H1 (cell line): ENCODE data around the gene TEX35. TPM values are rescaled to one million over a fixed set of nuclear protein-coding genes. Genes with fewer than 3 reads are reported as not detected.

Experiments
- CTCF ChIA-PET: fragments of 300-600 bp; sonication (Branson Sonifier 250); formaldehyde crosslinking; loops from one replicate; lab custom pipeline; 2021; ENCODE audit not compliant: partially characterized antibody; lab: Charles Lee
- POLR2A ChIA-PET: fragments of 300-600 bp; sonication (Branson Sonifier 250); formaldehyde crosslinking; loops from one replicate; lab custom pipeline; 2021; ENCODE audit warnings: inconsistent platforms; ENCODE audit not compliant: partially characterized antibody; lab: Charles Lee
- DNase-seq, 2 experiments: peaks; one replicate each; pipeline versions ENCODE4 v3.0.0 to v3.0.0-alpha.2; 2010 to 2022; ENCODE audit warnings: low spot score in 2 of 2, low read depth in 1 of 2, mixed read lengths in 1 of 2
- FAIRE-seq: peaks from 2 replicates; lab custom pipeline; 2011; peaks lifted over from hg19 to GRCh38; lab: Jason Lieb, UNC
- H2AFZ ChIP-seq: 2 replicates; pipeline ENCODE4 v1.8.1; 2012; ENCODE audit warnings: low read length, inconsistent platforms
- H2AK5ac ChIP-seq: 2 replicates; pipeline ENCODE4 v1.6.1; 2013; ENCODE audit warnings: low read depth, low read length
- H2BK120ac ChIP-seq: replicated peaks from 2 replicates; pipeline ENCODE3; 2013; ENCODE audit warnings: low read depth, low read length, inconsistent platforms
- H2BK12ac ChIP-seq: 2 replicates; pipeline ENCODE4 v1.6.1; 2013; ENCODE audit warnings: low read depth, low read length
- H2BK15ac ChIP-seq: 2 replicates; pipeline ENCODE4 v1.6.1; 2013; ENCODE audit warnings: low read length
- H2BK20ac ChIP-seq: 2 replicates; pipeline ENCODE4 v1.6.1; 2013; ENCODE audit warnings: low read length
- H2BK5ac ChIP-seq: 2 replicates; pipeline ENCODE4 v1.6.1; 2013; ENCODE audit warnings: low read depth, low read length
- H3K14ac ChIP-seq: 2 replicates; pipeline ENCODE4 v1.6.1; 2013; ENCODE audit warnings: inconsistent platforms; ENCODE audit not compliant: insufficient read length
- H3K18ac ChIP-seq: 2 replicates; pipeline ENCODE4 v1.6.1; 2013; ENCODE audit warnings: low read length; ENCODE audit errors: extremely low read depth
- H3K23ac ChIP-seq: 2 replicates; pipeline ENCODE4 v1.6.1; 2013; ENCODE audit warnings: inconsistent platforms; ENCODE audit not compliant: insufficient read length
- H3K23me2 ChIP-seq: 2 replicates; pipeline ENCODE4 v1.6.1; 2013; ENCODE audit warnings: low read depth, low read length
- H3K27ac ChIP-seq: 2 replicates; pipeline ENCODE4 v1.6.1; 2011; ENCODE audit warnings: low read depth, low read length, inconsistent platforms
- H3K27me3 ChIP-seq, 4 experiments: replicated peaks in 1 of 4; 1 replicate in 1 of 4; 2 replicates in 3 of 4; pipeline versions ENCODE4 v1.6.1 to v1.8.1; 2011 to 2013; ENCODE audit warnings: low read length in 3 of 4, mild to moderate bottlenecking in 3 of 4, inconsistent platforms in 2 of 4, mixed read lengths in 2 of 4, moderate library complexity in 1 of 4; ENCODE audit not compliant: control insufficient read depth in 3 of 4, insufficient read depth in 3 of 4; ENCODE audit errors: extremely low read depth in 1 of 4
- H3K36me3 ChIP-seq, 4 experiments: 2 replicates each; pipeline versions ENCODE4 v1.6.1 to v1.8.1; 2011 to 2013; ENCODE audit warnings: mild to moderate bottlenecking in 4 of 4, low read length in 3 of 4, moderate library complexity in 2 of 4, control low read depth in 1 of 4, inconsistent platforms in 1 of 4; ENCODE audit not compliant: insufficient read depth in 4 of 4, control insufficient read depth in 2 of 4
- H3K4ac ChIP-seq: replicated peaks from 2 replicates; pipeline ENCODE3; 2013; ENCODE audit warnings: low read length, low read depth, mixed read lengths, inconsistent platforms; ENCODE audit not compliant: insufficient read length
- H3K4me1 ChIP-seq, 4 experiments: replicated peaks in 1 of 4; 1 replicate in 1 of 4; 2 replicates in 3 of 4; pipeline versions ENCODE4 v1.6.1 to v1.8.1; 2011 to 2013; ENCODE audit warnings: low read length in 3 of 4, inconsistent platforms in 2 of 4, mixed read lengths in 1 of 4; ENCODE audit not compliant: insufficient read depth in 4 of 4, control insufficient read depth in 3 of 4
- H3K4me2 ChIP-seq, 2 experiments: 2 replicates each; pipeline versions ENCODE4 v1.6.1 to v1.8.1; 2011 to 2013; ENCODE audit warnings: low read depth in 2 of 2, low read length in 2 of 2, control low read depth in 1 of 2, inconsistent platforms in 1 of 2, mild to moderate bottlenecking in 1 of 2; ENCODE audit not compliant: insufficient read depth in 1 of 2
- H3K4me3 ChIP-seq, 4 experiments: fragments of 200-600, 300-600 bp in 1 of 4; sonication (generic), shearing (Covaris generic), sonication (Bioruptor Twin) in 1 of 4; 2 replicates each; pipeline versions ENCODE4 v1.5.1 to v1.8.1; 2011 to 2016; ENCODE audit warnings: low read length in 4 of 4, low read depth in 3 of 4, control low read depth in 2 of 4, inconsistent platforms in 2 of 4, mild to moderate bottlenecking in 2 of 4, mixed read lengths in 1 of 4, moderate library complexity in 1 of 4; ENCODE audit not compliant: insufficient read depth in 2 of 4; ENCODE audit errors: extremely low read depth in 1 of 4
- H3K56ac ChIP-seq: replicated peaks from 2 replicates; pipeline ENCODE3; 2013; ENCODE audit warnings: low read depth, mild to moderate bottlenecking, mixed read lengths, low read length, inconsistent platforms; ENCODE audit not compliant: insufficient read length
- H3K79me1 ChIP-seq: 2 replicates; pipeline ENCODE4 v1.6.1; 2013; ENCODE audit warnings: low read depth, low read length, control low read depth
- H3K79me2 ChIP-seq, 2 experiments: 2 replicates each; pipeline versions ENCODE4 v1.6.1 to v1.8.1; 2012 to 2013; ENCODE audit warnings: low read length in 2 of 2, mild to moderate bottlenecking in 2 of 2, inconsistent platforms in 1 of 2; ENCODE audit not compliant: insufficient read depth in 2 of 2, control insufficient read depth in 1 of 2
- H3K9ac ChIP-seq, 4 experiments: replicated peaks in 1 of 4; 1 replicate in 1 of 4; 2 replicates in 3 of 4; pipeline versions ENCODE4 v1.6.1 to v1.8.1; 2011 to 2013; ENCODE audit warnings: low read depth in 3 of 4, low read length in 3 of 4, control low read depth in 2 of 4, mild to moderate bottlenecking in 2 of 4, moderate library complexity in 2 of 4, inconsistent platforms in 1 of 4; ENCODE audit errors: extremely low read depth in 1 of 4
- H3K9me3 ChIP-seq, 2 experiments: 2 replicates each; pipeline versions ENCODE4 v1.6.1 to v1.8.1; 2012 to 2013; ENCODE audit warnings: mild to moderate bottlenecking in 2 of 2, moderate library complexity in 2 of 2, control low read depth in 1 of 2, inconsistent platforms in 1 of 2, low read depth in 1 of 2, low read length in 1 of 2, mixed read lengths in 1 of 2; ENCODE audit not compliant: insufficient read depth in 2 of 2
- H4K20me1 ChIP-seq, 2 experiments: replicated peaks in 1 of 2; 2 replicates each; pipeline versions ENCODE3 to v1.8.1; 2011 to 2013; ENCODE audit warnings: inconsistent platforms in 2 of 2, low read length in 2 of 2, mild to moderate bottlenecking in 1 of 2; ENCODE audit not compliant: insufficient read depth in 2 of 2, control insufficient read depth in 1 of 2
- H4K5ac ChIP-seq: 2 replicates; pipeline ENCODE4 v1.6.1; 2013; ENCODE audit warnings: low read length, low read depth, mixed read lengths, inconsistent platforms; ENCODE audit not compliant: insufficient read length
- H4K8ac ChIP-seq: 2 replicates; pipeline ENCODE4 v1.8.0; 2013; ENCODE audit warnings: mild to moderate bottlenecking, moderate library complexity, low read length, inconsistent platforms; ENCODE audit not compliant: insufficient read depth; ENCODE audit errors: extremely low read depth
- H4K91ac ChIP-seq: replicated peaks from 2 replicates; pipeline ENCODE3; 2013; ENCODE audit warnings: low read length, mixed read lengths, inconsistent platforms; ENCODE audit not compliant: insufficient read length
- CBX5 ChIP-seq: fragments of 300-800, 300-1000 bp; sonication (generic); IDR thresholded peaks from 2 replicates; pipeline ENCODE4 v1.7.1; 2016; ENCODE audit warnings: antibody characterized with exemption, low read length, low read depth
- CHD1 ChIP-seq: IDR thresholded peaks from 2 replicates; pipeline ENCODE4 v1.6.1; 2012; ENCODE audit warnings: low read depth, low read length, improper control_type of control experiment
- CHD2 ChIP-seq: IDR thresholded peaks from 2 replicates; pipeline ENCODE4 v1.6.1; 2012; ENCODE audit warnings: low read length, improper control_type of control experiment
- CREB1 ChIP-seq: IDR thresholded peaks from 2 replicates; pipeline ENCODE4 v1.6.1; 2012; ENCODE audit warnings: inconsistent platforms
- CTBP2 ChIP-seq: IDR thresholded peaks from 2 replicates; pipeline ENCODE4 v1.7.0; 2011; ENCODE audit warnings: borderline replicate concordance, mild to moderate bottlenecking, moderate library complexity, mixed read lengths, low read length; ENCODE audit not compliant: insufficient read depth, insufficient read length
- EP300 ChIP-seq, 2 experiments: IDR thresholded peaks; 1 replicate in 1 of 2; 2 replicates in 1 of 2; pipeline ENCODE4 v1.6.1; 2011 to 2012; ENCODE audit warnings: low read depth in 2 of 2, low read length in 2 of 2, mild to moderate bottlenecking in 2 of 2, borderline replicate concordance in 1 of 2, inconsistent platforms in 1 of 2, moderate library complexity in 1 of 2
- JUND ChIP-seq: IDR thresholded peaks from 2 replicates; pipeline ENCODE4 v1.6.1; 2011; ENCODE audit warnings: mild to moderate bottlenecking, improper control_type of control experiment, low read length
- POLR2AphosphoS5 ChIP-seq: IDR thresholded peaks from 2 replicates; pipeline ENCODE4 v1.6.1; 2011; ENCODE audit warnings: low read depth, low read length
- RFX5 ChIP-seq: IDR thresholded peaks from 2 replicates; pipeline ENCODE4 v1.6.1; 2011; ENCODE audit warnings: low read depth, low read length, improper control_type of control experiment, borderline replicate concordance
- TAF7 ChIP-seq: optimal IDR thresholded peaks from 2 replicates; pipeline ENCODE3; 2011; ENCODE audit warnings: low read depth, mild to moderate bottlenecking, inconsistent platforms, low read length, moderate library complexity, borderline replicate concordance
- TBP ChIP-seq: IDR thresholded peaks from 2 replicates; pipeline ENCODE4 v1.6.1; 2011; ENCODE audit warnings: low read depth, low read length, improper control_type of control experiment
- TEAD4 ChIP-seq: IDR thresholded peaks from 2 replicates; pipeline ENCODE4 v1.6.1; 2012; ENCODE audit warnings: low read depth, low read length, inconsistent platforms, mixed read lengths
- WGBS, 2 experiments: shearing (Covaris generic) in 1 of 2; methylation state at CpG; one replicate each; pipeline versions ENCODE4 v1.1.6 to v1.1.7; 2013 to 2015; ENCODE audit warnings: low lambda C conversion rate in 2 of 2, mixed read lengths in 2 of 2, inconsistent platforms in 1 of 2, low coverage in 1 of 2, missing lambda C conversion rate in 1 of 2; ENCODE audit not compliant: insufficient replicate concordance in 2 of 2, insufficient coverage in 1 of 2, insufficient read length in 1 of 2; ENCODE audit errors: extremely low coverage in 1 of 2, missing lambda C conversion rate in 1 of 2; 5-methylcytosine and 5-hydroxymethylcytosine counted together
- polyA plus RNA-seq, 7 experiments: library from polyadenylated mRNA; depleted of rRNA in 3 of 7; stranded (reverse) in 5 of 7; unstranded in 2 of 7; fragments of >200 nt in 5 of 7; fragments of 200-250 nt in 2 of 7; gene quantifications; 1 replicate in 5 of 7; 2 replicates in 1 of 7; 4 replicates in 1 of 7; pipeline versions ENCODE4 v1.2.1 to v1.2.3, GENCODE V29; 2011 to 2013; ENCODE audit warnings: missing spikeins in 2 of 7, mixed read lengths in 2 of 7
- total RNA-seq: library from RNA; stranded (reverse); fragmentation: NEBNext Ultra II Directional; extraction: Animal tissue kit (Norgen Biotek cat#: 25700); gene quantifications from 2 replicates; pipeline ENCODE4 v1.2.1, GENCODE V29; 2021

Gene TEX35
- total and polyA plus RNA-seq, 2 of the 8 experiments (the other 6 are each of a cell fraction or from before 2014, with no cell fraction given) = 0.03 TPM; not detected in 1

DNA sequence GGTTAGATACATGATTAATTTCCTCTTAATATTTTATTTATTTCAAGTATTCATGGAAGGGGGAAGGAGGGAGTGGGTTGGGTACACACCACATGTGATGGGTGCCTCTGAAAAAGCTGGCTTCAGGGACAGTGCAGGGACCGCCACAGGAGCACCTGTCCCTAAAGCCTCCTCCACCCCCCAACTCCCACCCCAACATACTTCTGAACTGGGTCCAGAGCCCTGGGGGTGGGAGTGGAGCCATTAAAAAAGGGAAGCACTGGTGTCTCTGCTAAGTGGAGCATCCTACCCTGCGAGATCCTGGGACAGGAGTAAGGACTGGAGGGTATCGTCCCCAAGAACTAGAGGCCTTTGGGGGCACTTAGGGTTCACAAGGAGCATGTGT, 10.6 kb upstream of the TEX35 start:
- no peak overlapping the region for H3K4ac ChIP-seq
- no peak overlapping the region for H2BK15ac ChIP-seq
- no peak overlapping the region for H2BK12ac ChIP-seq
- no peak overlapping the region for H3K56ac ChIP-seq
- H3K23ac ChIP-seq = no peak overlapping the region
- no peak overlapping the region for H3K27ac ChIP-seq
- H3K4me3 ChIP-seq = no peak overlapping the region
- no peaks in the 10 kb centered on the region for H3K27me3 ChIP-seq
- FAIRE-seq (no peak), DNase-seq (no peak)
- no peaks in the 10 kb centered on the region for H3K9me3 ChIP-seq
- H4K91ac ChIP-seq = no peak overlapping the region
- no peaks in the 10 kb centered on the region; the same call in none of the 2 replicates for H3K23me2 ChIP-seq
- no peak overlapping the region for H2BK120ac ChIP-seq
- no peaks in the 10 kb centered on the region for H3K79me1 ChIP-seq
- no peak overlapping the region for H3K18ac ChIP-seq
- no peak overlapping the region for H2BK20ac ChIP-seq
- ChIA-PET CTCF (interaction anchor here (0.6 to 13.1 kb wide), 47 partner anchors 12 to 801 kb away, joined by 3 to 238 read pairs (median 7); partner anchors contain the start of gene TEX35), POLR2A (no interaction called here)
- no peaks in the 10 kb centered on the region; a peak in 1 of 7 replicates for H3K4me1 ChIP-seq
- H4K8ac ChIP-seq = no peak overlapping the region
- no peak overlapping the region for H3K9ac ChIP-seq
- H2AK5ac ChIP-seq = no peak overlapping the region
- no peak overlapping the region for H4K5ac ChIP-seq
- no peak overlapping the region for H3K14ac ChIP-seq
- no peaks in the 10 kb centered on the region for H3K36me3 ChIP-seq
- H2BK5ac ChIP-seq = no peak overlapping the region
- H2AFZ ChIP-seq = no peak overlapping the region
- no peak overlapping the region for H3K4me2 ChIP-seq
- H3K79me2 ChIP-seq = no peaks in the 10 kb centered on the region
- 90% methylated on average over 3 of the region's 3 CpGs; no CpG with 5 or more reads in 1 of the 2 experiments for WGBS, 2 experiments
- TF ChIP-seq CHD1 = no peak
- TF ChIP-seq CBX5 = no peak
- TF ChIP-seq RFX5 = no peak
- TF ChIP-seq TEAD4 = no peak
- TF ChIP-seq TBP = no peak
- no peak for TF ChIP-seq EP300 (IDR thresholded peaks at IDR 0.05; ENCODE audit: borderline replicate concordance in 1 of 2, low read depth in 2 of 2, low read length in 2 of 2)
- no peak for TF ChIP-seq CREB1
- no peak for TF ChIP-seq TAF7
- TF ChIP-seq CTBP2 = no peak
- TF ChIP-seq JUND = no peak
- no peak for TF ChIP-seq POLR2AphosphoS5
- no peak for TF ChIP-seq CHD2
- TF ChIP-seq, all 59 proteins: peak for 0
- H4K20me1 ChIP-seq = no peaks in the 10 kb centered on the region
